Stimulated activated CD8-positive, alpha-beta memory T cell treated with anti-CD3 and anti-CD28 coated beads, Interleukin-2, amount 100 ng/mL, for 48 hours (primary cell): ENCODE data around the gene DALRD3.

Experiments
- DNase-seq, 2 donors: peaks; one replicate each; pipeline ENCODE4 v3.0.0-alpha.2; 2020; ENCODE audit warnings: low read depth in 2 of 2

Gene DALRD3

GRCh38 chr3:49005998-49006397 is 12.4 kb downstream of the DALRD3 start:
- no peak for DNase-seq

- DNase-seq = no peak
Observed at GRCh38 chr3:49005303-49005680, 13.1 kb downstream of the DALRD3 start.

GRCh38 chr3:49004352-49005302 is 13.8 kb downstream of the DALRD3 start:
- no peak for DNase-seq

GRCh38 chr3:49001155-49001554 is 17.2 kb downstream of the DALRD3 start:
- DNase-seq = no peak

- DNase-seq = no peak
Observed at GRCh38 chr3:48999085-48999858, 19.1 kb downstream of the DALRD3 start.

GRCh38 chr3:48997714-48998637 is 20.4 kb downstream of the DALRD3 start:
- no peak for DNase-seq

- DNase-seq = no peak
Observed at GRCh38 chr3:48997102-48997635, 21.2 kb downstream of the DALRD3 start.

GRCh38 chr3:48996640-48997039 is 21.7 kb downstream of the DALRD3 start:
- no peak for DNase-seq

- DNase-seq = no peak
Observed at GRCh38 chr3:48993834-48994233, 24.5 kb downstream of the DALRD3 start.

- no peak for DNase-seq
Observed at GRCh38 chr3:48991851-48992545, 26.4 kb downstream of the DALRD3 start.

GRCh38 chr3:48990636-48991469 is 27.5 kb downstream of the DALRD3 start:
- no peak for DNase-seq

- DNase-seq = peak; percentile 77 to 80
Observed at GRCh38 chr3:48989796-48990635, 28.4 kb downstream of the DALRD3 start, which contains the start of gene P4HTM. P4HTM (plus strand) TSS chr3:48990241; CDS start chr3:48990257, 16 bp downstream.

GRCh38 chr3:48989126-48989795 is 29.1 kb downstream of the DALRD3 start:
- DNase-seq = no peak

- no peak for DNase-seq
Observed at GRCh38 chr3:48985831-48986376, 32.5 kb downstream of the DALRD3 start.

- DNase-seq = no peak
Observed at GRCh38 chr3:48984663-48985062, 33.7 kb downstream of the DALRD3 start.

GRCh38 chr3:48983096-48983495 is 35.3 kb downstream of the DALRD3 start:
- no peak for DNase-seq

- DNase-seq = no peak
Observed at GRCh38 chr3:48982686-48983085, 35.7 kb downstream of the DALRD3 start.

GRCh38 chr3:48982016-48982415 is 36.4 kb downstream of the DALRD3 start:
- DNase-seq = no peak
